Measurements from ENCODE around the gene RAB3A.
A peak's percentile ranks its signal among the peaks of the same experiment; 100 is the strongest.

RAB3A gene

DNA sequence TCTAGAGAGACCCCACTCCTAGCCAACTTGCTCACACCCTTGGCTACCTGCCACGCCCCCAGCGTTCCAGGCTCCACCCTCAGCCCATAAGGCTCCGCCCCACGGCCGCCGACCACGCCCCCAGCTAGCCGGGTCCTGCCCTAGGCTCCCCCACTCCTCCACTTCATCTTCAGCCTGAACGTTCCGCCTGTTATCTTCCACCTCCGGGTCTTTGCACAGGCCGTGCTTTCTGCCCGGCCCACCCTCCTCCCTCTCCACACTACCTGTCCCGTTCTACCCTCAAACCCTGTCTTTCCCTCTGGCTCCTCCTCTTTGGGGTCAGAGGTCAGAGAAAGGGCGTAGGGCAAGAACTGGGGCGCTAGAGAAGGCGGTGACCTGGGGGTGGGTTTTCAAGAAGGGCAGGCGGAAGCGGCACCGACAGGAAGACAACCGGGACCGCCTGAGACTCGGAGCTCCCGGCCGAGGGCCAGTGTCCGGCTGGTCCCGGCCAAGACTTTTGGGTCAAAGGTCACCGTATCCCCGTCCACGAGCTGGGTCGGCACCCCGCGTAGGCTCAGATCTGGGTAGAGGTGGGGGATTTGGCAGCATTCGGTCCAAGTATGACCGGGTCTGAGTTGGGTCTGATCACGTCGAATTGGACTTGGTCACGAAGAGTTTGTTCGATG, 20.1 kb upstream of the RAB3A start:
- TF ChIP-seq, protein P1, sequence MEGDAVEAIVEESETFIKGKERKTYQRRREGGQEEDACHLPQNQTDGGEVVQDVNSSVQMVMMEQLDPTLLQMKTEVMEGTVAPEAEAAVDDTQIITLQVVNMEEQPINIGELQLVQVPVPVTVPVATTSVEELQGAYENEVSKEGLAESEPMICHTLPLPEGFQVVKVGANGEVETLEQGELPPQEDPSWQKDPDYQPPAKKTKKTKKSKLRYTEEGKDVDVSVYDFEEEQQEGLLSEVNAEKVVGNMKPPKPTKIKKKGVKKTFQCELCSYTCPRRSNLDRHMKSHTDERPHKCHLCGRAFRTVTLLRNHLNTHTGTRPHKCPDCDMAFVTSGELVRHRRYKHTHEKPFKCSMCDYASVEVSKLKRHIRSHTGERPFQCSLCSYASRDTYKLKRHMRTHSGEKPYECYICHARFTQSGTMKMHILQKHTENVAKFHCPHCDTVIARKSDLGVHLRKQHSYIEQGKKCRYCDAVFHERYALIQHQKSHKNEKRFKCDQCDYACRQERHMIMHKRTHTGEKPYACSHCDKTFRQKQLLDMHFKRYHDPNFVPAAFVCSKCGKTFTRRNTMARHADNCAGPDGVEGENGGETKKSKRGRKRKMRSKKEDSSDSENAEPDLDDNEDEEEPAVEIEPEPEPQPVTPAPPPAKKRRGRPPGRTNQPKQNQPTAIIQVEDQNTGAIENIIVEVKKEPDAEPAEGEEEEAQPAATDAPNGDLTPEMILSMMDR (conservative IDR thresholded peaks at IDR 0.05; ENCODE audit: low read depth, low read length): no peak
- H3K4me3 ChIP-seq (ENCODE audit: low read depth, low read length): peak overlapping the region; percentile 57
- no peak for DNase-seq (ENCODE audit: low read depth)

DNA sequence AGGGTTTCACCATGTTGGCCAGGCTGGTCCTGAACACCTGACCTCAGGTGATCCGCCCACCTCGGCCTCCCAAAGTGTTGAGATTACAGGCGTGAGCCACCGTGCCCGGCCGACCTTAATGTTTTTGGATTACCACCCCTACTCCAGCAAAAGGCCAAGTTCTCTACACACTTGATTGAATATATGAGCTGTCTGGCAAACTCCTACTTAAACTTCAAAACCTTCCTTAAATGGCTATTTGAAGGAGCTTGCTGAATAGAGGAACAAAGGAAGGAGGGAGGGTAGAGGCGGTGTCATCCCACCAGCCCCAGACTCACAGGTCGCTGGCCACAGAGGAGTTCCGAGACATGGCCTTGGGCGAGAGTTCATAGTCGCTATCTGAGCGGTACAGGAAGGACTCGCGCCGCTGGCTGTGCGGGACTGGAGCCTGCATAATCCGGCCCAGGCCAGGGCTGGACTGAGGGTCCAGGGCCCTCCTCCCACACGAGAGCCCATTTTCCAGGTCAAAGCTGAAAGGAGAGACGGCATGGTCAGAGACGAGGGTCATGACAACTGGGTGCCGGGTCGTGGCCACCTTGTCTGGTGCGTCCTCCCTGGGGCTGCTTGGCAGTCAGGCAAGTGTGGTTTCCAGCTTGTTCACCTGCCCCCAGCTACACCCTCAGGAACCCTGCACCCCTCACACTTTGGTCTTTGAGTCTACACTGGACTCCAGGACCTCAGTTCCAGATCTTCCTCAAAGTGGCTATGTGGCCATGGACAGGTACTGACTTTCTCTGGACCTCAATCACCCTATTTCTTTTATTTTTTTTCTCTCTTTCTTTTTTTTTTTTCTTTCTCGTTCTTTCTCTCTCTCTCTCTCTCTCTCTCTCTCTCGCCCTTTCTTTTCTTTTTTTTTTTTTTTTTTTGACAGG, 18.2 kb upstream of the RAB3A start:
- TF ChIP-seq, protein P1 (conservative IDR thresholded peaks at IDR 0.05; ENCODE audit: low read depth, low read length): no peak
- no peak for DNase-seq (ENCODE audit: low read depth)
- H3K4me3 ChIP-seq (ENCODE audit: low read depth, low read length): no peak overlapping the region

DNA sequence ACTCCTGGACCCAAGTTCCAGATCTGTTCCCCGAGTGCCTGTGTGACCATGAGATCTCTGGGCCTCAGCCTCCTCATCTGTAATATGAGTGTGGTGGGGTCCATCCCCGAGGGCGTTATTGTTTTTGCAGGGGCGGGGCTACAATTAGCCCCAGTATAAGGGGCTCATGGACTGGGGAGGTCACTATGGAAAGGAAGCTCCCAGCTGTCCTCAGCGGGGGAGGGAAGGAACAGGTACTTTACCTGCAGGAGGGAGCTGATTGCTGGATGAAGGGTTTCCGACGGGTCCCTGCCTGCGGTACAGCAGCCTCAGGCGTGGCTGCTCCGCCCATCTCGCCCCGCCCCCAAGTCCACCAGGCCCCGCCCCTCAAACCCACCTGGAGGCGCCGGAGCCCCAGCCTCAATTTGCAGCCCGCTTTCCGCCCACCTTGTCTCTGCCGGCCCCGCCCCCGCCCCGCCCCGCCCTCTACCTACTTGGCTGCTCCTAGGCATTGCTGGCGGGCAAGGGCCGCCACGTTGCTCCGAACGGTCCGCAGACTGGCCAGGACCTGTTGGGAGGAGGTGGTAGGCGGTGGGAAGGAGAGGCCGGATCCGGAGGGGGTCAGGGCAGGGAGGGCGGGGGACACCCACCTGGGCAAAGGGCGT, 16.9 kb upstream of the RAB3A start:
- no peak for DNase-seq (ENCODE audit: low read depth)
- TF ChIP-seq, protein P1 (conservative IDR thresholded peaks at IDR 0.05; ENCODE audit: low read depth, low read length): no peak
- no peak overlapping the region for H3K4me3 ChIP-seq (ENCODE audit: low read depth, low read length)

DNA sequence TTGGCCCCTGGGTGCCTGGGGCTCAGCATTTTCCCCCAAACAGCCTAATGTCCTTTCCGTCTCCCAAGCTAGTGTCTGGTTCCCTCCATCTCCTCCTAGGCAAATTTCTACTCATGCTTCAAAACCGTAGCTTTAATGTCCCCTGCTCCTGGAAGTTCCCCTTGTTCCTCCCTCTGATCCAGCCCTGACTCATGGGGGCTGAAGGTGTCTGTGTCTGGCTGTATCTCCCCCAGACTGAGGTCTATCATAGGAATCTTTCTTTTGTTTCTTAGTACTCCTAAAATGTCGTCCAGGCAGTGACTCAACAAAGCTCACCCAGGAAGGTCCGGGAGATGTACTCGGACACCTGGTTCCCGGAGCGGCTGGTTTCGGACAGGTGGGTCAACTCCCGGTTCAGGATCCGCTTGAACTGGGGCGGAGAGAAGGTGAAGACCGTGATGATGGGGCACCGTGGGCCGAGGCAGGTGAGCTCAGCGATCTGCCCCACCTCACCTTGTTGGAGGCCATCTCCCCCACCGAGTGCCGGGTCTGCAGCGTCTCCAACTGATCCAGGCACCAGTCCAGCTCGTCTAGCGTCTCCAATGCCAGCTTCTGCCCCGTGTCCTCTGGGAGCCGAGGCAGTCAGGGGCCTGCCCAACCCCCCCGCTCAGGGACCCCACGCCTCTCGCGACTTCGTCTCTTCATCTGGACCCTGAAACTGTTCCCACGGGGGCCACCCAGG, 16.2 kb upstream of the RAB3A start:
- H3K4me3 ChIP-seq (ENCODE audit: low read depth, low read length): no peak overlapping the region
- no peak for DNase-seq (ENCODE audit: low read depth)
- TF ChIP-seq, protein P1 (conservative IDR thresholded peaks at IDR 0.05; ENCODE audit: low read depth, low read length): no peak

DNA sequence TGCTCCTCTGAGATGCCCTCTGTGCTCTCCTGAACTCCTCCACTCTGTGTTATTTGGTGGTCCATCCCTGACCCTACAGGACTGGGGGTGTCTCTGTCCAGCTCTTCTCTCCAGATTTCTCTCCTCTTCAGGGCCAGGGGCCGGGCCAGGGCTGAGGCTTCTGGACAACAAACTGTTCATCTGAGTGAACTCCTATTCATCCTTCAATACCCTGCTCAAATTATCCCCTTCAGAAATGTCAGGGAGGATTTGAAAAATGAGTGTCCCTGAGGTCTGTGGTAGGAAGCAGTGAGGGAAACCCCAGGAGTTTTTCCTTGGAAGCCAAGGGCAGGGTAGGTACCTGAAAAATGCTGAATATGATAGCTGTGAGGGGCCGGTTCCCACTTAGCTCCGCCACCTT, 14.8 kb upstream of the RAB3A start:
- TF ChIP-seq, protein P1 (conservative IDR thresholded peaks at IDR 0.05; ENCODE audit: low read depth, low read length): no peak
- no peak overlapping the region for H3K4me3 ChIP-seq (ENCODE audit: low read depth, low read length)
- no peak for DNase-seq (ENCODE audit: low read depth)

DNA sequence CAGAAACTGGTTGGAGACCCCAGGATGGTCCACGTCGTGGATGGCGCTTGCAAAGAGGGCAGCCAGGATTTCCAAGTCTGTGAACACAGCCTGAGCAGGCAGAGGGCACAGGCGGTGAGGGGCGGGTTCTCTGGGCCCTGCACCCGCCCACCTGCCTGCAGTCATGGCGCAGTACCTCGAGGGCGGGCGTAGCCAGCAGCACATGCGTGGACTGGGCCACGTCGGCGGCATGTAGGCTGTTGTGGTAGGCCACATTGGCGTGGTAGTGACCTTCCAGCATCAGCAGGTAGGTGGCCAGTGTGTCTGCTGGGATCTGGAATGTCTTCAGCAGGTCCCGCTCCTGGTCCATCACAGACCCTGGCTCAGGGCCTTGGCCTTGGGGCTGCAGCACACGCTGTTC, 14.3 kb upstream of the RAB3A start:
- TF ChIP-seq, protein P1 (conservative IDR thresholded peaks at IDR 0.05; ENCODE audit: low read depth, low read length): no peak
- no peak for DNase-seq (ENCODE audit: low read depth)
- H3K4me3 ChIP-seq (ENCODE audit: low read depth, low read length): no peak overlapping the region
